HAP-1 (cell line): Measurements from ENCODE around the gene CWF19L1.
"Not testable (repeated sequence)": the region's sequence is repeated elsewhere in the genome, so short reads cannot be mapped to it uniquely, and the experiment has no call there.

Experiments
- DNase-seq, 2 experiments: peaks; one replicate each; pipeline ENCODE4 v3.0.0-alpha.2; 2016 to 2020; ENCODE audit warnings: low spot score in 2 of 2
- H3K27me3 ChIP-seq: fragments of 250-450 bp; sonication (Bioruptor Pico); 2 replicates; pipeline ENCODE4 v1.5.1; 2020; ENCODE audit warnings: low read depth, mild to moderate bottlenecking, moderate library complexity
- H3K36me3 ChIP-seq: fragments of 250-450 bp; sonication (Bioruptor Pico); replicated peaks from 2 replicates; pipeline ENCODE4 v1.5.1; 2020; ENCODE audit warnings: mild to moderate bottlenecking
- H3K4me1 ChIP-seq: fragments of 250-450 bp; sonication (Bioruptor Pico); 2 replicates; pipeline ENCODE4 v1.5.1; 2020; ENCODE audit warnings: mild to moderate bottlenecking
- H3K4me3 ChIP-seq: fragments of 250-450 bp; sonication (Bioruptor Pico); 2 replicates; pipeline ENCODE4 v1.5.1; 2020; ENCODE audit warnings: mild to moderate bottlenecking, moderate library complexity
- H3K9me3 ChIP-seq: fragments of 250-450 bp; sonication (Bioruptor Pico); 2 replicates; pipeline ENCODE4 v1.5.1; 2020; ENCODE audit warnings: mild to moderate bottlenecking, moderate library complexity
- in situ Hi-C: fragments of 300-500 bp; cut with MboI; formaldehyde crosslinking; loops from 3 replicates; pipeline ENCODE4 v1.14.3; 2020; ENCODE audit warnings: low sequenced_read_pairs, inconsistent platforms, mixed read lengths

The CWF19L1 gene

GRCh38 chr10:100287756-100288155 lies 20.3 kb upstream of the CWF19L1 start:
- Histone ChIP-seq H3K4me3 (no peak overlapping the region), H3K4me1 (peaks cover 7% of the 10 kb centered on the region), H3K36me3 (peaks cover 13% of the 10 kb centered on the region), H3K9me3 (no peaks in the 10 kb centered on the region), H3K27me3 (0 out of 2 replicates have a peak, but pooled peaks cover 3% of the 10 kb centered on the region)
- in situ Hi-C loops, result no loop called here
- no peak for DNase-seq

GRCh38 chr10:100286051-100287033 lies 18.9 kb upstream of the CWF19L1 start, which contains the start of gene BLOC1S2:
TSS of gene BLOC1S2 (minus strand) at chr10:100286680. CDS start at chr10:100286659, 21 bp downstream.
- Histone ChIP-seq H3K4me1 (peaks cover 7% of the 10 kb centered on the region), H3K27me3 (no peaks in the 10 kb centered on the region)
- in situ Hi-C loops, result no loop called here

DNA sequence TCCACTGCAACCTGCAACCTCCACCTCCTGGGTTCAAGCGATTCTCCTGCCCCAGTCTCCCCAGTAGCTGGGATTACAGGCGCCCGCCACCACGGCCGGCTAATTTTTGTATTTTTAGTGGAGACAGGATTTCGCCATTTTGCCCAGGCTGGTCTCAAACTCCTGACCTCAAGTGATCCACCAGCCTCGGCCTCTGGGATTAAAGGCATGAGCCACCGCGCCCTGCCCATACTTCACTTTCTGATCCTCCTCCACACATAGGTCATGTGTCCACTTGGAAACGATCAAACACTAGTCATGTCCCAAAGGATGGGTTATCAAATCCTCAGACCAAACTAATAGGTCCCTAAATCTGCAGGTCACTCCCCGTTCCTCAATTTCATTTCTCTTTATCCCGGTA lies 17.9 kb upstream of the CWF19L1 start:
- H3K27me3 ChIP-seq, H3K4me1 ChIP-seq, H3K9me3 ChIP-seq, in situ Hi-C loops, DNase-seq: not testable (repeated sequence)
- Histone ChIP-seq H3K36me3 (peaks cover 27% of the 10 kb centered on the region), H3K4me3 (peak overlapping the region; percentile 93)

More at GRCh38 chr10:100286051-100287033, 18.9 kb upstream of the CWF19L1 start, which contains the start of gene BLOC1S2:
- Histone ChIP-seq H3K9me3 (no peaks in the 10 kb centered on the region), H3K36me3 (peaks cover 22% of the 10 kb centered on the region), H3K4me3 (peak within 1 kb of the TSS; percentile 93)
- DNase-seq, result peak; percentile 68 to 87

DNA sequence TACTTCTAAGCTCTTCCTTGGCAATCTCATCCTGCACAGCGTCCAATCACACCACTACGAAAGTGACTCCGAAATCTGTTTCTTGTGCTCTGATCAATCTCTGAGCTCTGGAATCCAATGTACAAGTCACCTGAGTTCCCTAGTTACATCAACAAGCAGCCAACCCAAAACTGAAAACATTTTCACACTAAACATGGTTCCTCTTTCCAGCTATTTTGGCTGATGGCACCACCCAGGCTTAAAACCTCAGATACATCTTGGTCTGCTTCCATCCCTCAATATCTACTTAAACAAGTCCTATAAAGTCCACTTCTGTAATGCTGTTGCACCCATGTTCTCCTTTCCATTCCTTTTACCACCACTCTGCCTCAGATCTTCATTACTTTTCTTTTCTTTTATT lies 15.5 kb upstream of the CWF19L1 start:
- H3K27me3 ChIP-seq, result no peaks in the 10 kb centered on the region
- H3K4me3 ChIP-seq, result no peak overlapping the region
- DNase-seq, result no peak
- peaks cover 42% of the 10 kb centered on the region for H3K36me3 ChIP-seq
- no peaks in the 10 kb centered on the region for H3K9me3 ChIP-seq
- in situ Hi-C loops, result no loop called here
- H3K4me1 ChIP-seq, result peaks cover 7% of the 10 kb centered on the region

GRCh38 chr10:100276971-100277370 lies 9.5 kb upstream of the CWF19L1 start:
- in situ Hi-C loops, result not testable (repeated sequence)

GRCh38 chr10:100265821-100266485 lies 1.5 kb downstream of the CWF19L1 start:
- peak overlapping the region; percentile 72 for H3K4me3 ChIP-seq
- H3K9me3 ChIP-seq, result no peaks in the 10 kb centered on the region
- no peaks in the 10 kb centered on the region for H3K27me3 ChIP-seq
- H3K36me3 ChIP-seq, result peaks cover 13% of the 10 kb centered on the region
- no peak for DNase-seq
- in situ Hi-C loops, result no loop called here
- H3K4me1 ChIP-seq, result peaks cover 6% of the 10 kb centered on the region

More at GRCh38 chr10:100276971-100277370, 9.5 kb upstream of the CWF19L1 start:
- not testable (repeated sequence) for H3K9me3 ChIP-seq, H3K27me3 ChIP-seq, H3K4me3 ChIP-seq, H3K4me1 ChIP-seq, DNase-seq
- H3K36me3 ChIP-seq, result peaks cover 34% of the 10 kb centered on the region

GRCh38 chr10:100254191-100254590 lies 13.2 kb downstream of the CWF19L1 start:
- H3K9me3 ChIP-seq, result no peaks in the 10 kb centered on the region
- DNase-seq, result no peak
- H3K36me3 ChIP-seq, result peaks cover 68% of the 10 kb centered on the region
- no peaks in the 10 kb centered on the region for H3K27me3 ChIP-seq
- no peak overlapping the region for H3K4me3 ChIP-seq
- in situ Hi-C loops, result no loop called here
- no peaks in the 10 kb centered on the region for H3K4me1 ChIP-seq

DNA sequence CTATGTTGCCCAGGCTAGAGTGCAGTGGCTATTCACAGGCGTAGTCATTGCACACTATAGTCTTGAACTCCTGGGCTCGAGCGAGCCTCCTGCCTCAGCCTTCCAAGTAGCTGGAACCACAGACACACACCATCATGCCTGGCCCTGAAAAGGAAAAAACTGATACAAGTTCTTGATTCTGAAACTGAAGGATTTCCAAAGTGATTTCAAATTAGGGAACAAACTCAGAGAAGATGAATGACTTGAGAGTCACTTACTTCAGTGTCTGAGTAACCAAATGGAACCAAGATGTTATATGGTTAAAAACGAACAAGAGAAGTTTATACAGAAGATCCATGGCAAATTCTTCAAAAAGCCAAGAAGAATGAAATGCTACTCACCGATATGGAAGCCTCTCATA lies 14.4 kb downstream of the CWF19L1 start:
- H3K36me3 ChIP-seq, result peaks cover 69% of the 10 kb centered on the region
- no peak for DNase-seq
- no peaks in the 10 kb centered on the region for H3K4me1 ChIP-seq
- H3K27me3 ChIP-seq, result no peaks in the 10 kb centered on the region
- H3K4me3 ChIP-seq, result no peak overlapping the region
- no peaks in the 10 kb centered on the region for H3K9me3 ChIP-seq
- in situ Hi-C loops, result no loop called here

DNA sequence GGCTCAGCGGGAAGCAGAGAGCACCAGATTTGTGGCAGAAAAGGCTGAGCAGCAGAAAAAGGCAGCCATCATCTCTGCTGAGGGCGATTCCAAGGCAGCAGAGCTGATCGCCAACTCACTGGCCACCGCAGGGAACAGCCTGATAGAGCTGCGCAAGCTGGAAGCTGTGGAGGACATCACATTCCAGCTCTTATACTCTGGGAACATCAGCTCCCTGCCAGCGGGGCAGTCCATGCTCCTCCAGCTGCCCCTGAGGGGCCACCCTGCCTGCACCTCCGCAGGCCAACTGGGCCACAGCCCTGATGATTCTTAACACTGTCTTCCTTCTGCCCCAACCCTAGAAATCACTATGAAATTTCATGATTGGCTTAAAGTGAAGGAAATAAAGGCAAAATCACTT lies 18.6 kb downstream of the CWF19L1 start:
- Histone ChIP-seq H3K9me3 (no peaks in the 10 kb centered on the region), H3K36me3 (peaks cover 70% of the 10 kb centered on the region), H3K27me3 (no peaks in the 10 kb centered on the region), H3K4me3 (no peak overlapping the region), H3K4me1 (no peaks in the 10 kb centered on the region)
- in situ Hi-C loops, result no loop called here
- DNase-seq, result no peak

- in situ Hi-C loops, result no loop called here
- Histone ChIP-seq H3K9me3 (no peaks in the 10 kb centered on the region), H3K4me1 (peaks cover 10% of the 10 kb centered on the region), H3K36me3 (peaks cover 69% of the 10 kb centered on the region), H3K27me3 (no peaks in the 10 kb centered on the region), H3K4me3 (no peak overlapping the region)
- no peak for DNase-seq
Observed at GRCh38 chr10:100245484-100246220, 21.8 kb downstream of the CWF19L1 start.

DNA sequence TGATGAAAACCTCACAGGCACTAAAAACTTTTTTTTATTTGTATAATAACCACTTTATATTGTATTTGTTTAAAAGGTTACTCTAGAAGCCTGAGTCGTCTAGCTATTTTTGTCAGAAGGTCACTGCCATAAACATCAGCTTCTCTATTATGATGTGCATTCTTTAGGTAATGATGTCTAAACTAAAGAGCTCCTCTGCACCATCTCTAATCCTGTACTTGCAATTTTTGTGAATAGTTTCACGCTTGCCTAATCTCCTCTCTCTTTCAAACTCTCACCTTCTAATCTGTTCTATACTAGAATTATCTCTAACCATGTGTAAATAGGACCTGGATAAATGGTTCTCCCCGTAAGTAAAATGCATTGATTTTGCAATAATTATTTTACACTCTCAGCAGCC lies 27.6 kb downstream of the CWF19L1 start:
- peak in 1 of 2 experiments; percentile 94 for DNase-seq
- Histone ChIP-seq H3K4me3 (no peak overlapping the region), H3K9me3 (no peaks in the 10 kb centered on the region), H3K27me3 (no peaks in the 10 kb centered on the region), H3K36me3 (peaks cover 55% of the 10 kb centered on the region), H3K4me1 (peaks cover 24% of the 10 kb centered on the region)
- in situ Hi-C loops, result no loop called here

DNA sequence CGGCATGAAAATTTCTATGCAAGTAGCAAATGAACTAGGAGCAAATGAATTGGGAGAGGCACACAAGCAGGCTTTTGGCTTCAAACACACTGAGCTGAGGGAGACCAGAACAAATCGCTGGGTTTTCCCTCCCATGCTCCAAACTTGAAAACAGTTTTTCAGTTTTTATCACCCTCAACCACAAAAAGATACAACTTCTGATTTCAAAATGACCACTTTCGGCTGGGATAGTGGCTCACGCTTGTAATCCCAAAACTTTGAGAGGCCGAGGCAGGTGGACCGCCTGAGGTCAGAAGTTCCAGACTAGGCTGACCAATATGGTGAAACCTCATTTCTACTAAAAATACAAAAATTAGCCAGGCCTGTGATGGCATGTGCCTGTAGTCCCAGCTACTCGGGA lies 29.0 kb downstream of the CWF19L1 start:
- no peaks in the 10 kb centered on the region for H3K9me3 ChIP-seq
- no peak overlapping the region for H3K4me3 ChIP-seq
- in situ Hi-C loops, result no loop called here
- no peaks in the 10 kb centered on the region for H3K27me3 ChIP-seq
- no peak for DNase-seq
- peaks cover 24% of the 10 kb centered on the region for H3K4me1 ChIP-seq
- peaks cover 53% of the 10 kb centered on the region for H3K36me3 ChIP-seq

GRCh38 chr10:100232101-100232500 lies 35.3 kb downstream of the CWF19L1 start:
- in situ Hi-C loops, result no loop called here
- no peaks in the 10 kb centered on the region for H3K27me3 ChIP-seq
- peaks cover 8% of the 10 kb centered on the region for H3K4me1 ChIP-seq

More at GRCh38 chr10:100232101-100232500, 35.3 kb downstream of the CWF19L1 start:
- DNase-seq, result no peak
- peaks cover 29% of the 10 kb centered on the region for H3K36me3 ChIP-seq
- no peak overlapping the region for H3K4me3 ChIP-seq
- no peaks in the 10 kb centered on the region for H3K9me3 ChIP-seq
